Right kidney (tissue), 1 donor: ENCODE results near the gene PON3.

ENCODE experiments used
- DNase-seq: peaks from one replicate; pipeline ENCODE4 v3.0.0-alpha.2; 2016

PON3 gene

GRCh38 chr7:95340491-95340890 is 55.7 kb downstream of the PON3 start:
- DNase-seq: no peak

- no peak for DNase-seq
Observed at GRCh38 chr7:95338832-95339231, 57.3 kb downstream of the PON3 start.

GRCh38 chr7:95335093-95335492 is 61.1 kb downstream of the PON3 start:
- DNase-seq: no peak

GRCh38 chr7:95334447-95334846 is 61.7 kb downstream of the PON3 start:
- no peak for DNase-seq

GRCh38 chr7:95330961-95331337 is 65.2 kb downstream of the PON3 start:
- no peak for DNase-seq

GRCh38 chr7:95330204-95330960 is 65.8 kb downstream of the PON3 start:
- no peak for DNase-seq

- DNase-seq: no peak
Observed at GRCh38 chr7:95327356-95327755, 68.8 kb downstream of the PON3 start.

GRCh38 chr7:95324431-95324830 is 71.7 kb downstream of the PON3 start, which contains the start of gene PON1:
Gene PON1, minus strand, starts transcription at chr7:95324532. Its CDS starts 57 bp downstream, at chr7:95324475.
- no peak for DNase-seq

GRCh38 chr7:95323410-95324129 is 72.6 kb downstream of the PON3 start:
- no peak for DNase-seq

GRCh38 chr7:95322854-95323253 is 73.3 kb downstream of the PON3 start:
- no peak for DNase-seq

- no peak for DNase-seq
Observed at GRCh38 chr7:95322396-95322795, 73.8 kb downstream of the PON3 start.

- no peak for DNase-seq
Observed at GRCh38 chr7:95321720-95322119, 74.5 kb downstream of the PON3 start.

GRCh38 chr7:95320651-95321050 is 75.5 kb downstream of the PON3 start:
- no peak for DNase-seq

GRCh38 chr7:95319570-95319969 is 76.6 kb downstream of the PON3 start:
- DNase-seq: no peak

- no peak for DNase-seq
Observed at GRCh38 chr7:95318501-95319100, 77.6 kb downstream of the PON3 start.

GRCh38 chr7:95317966-95318365 is 78.2 kb downstream of the PON3 start:
- DNase-seq: no peak

GRCh38 chr7:95317546-95317945 is 78.6 kb downstream of the PON3 start:
- DNase-seq: no peak

GRCh38 chr7:95316588-95316987 is 79.6 kb downstream of the PON3 start:
- no peak for DNase-seq

GRCh38 chr7:95312561-95312960 is 83.6 kb downstream of the PON3 start:
- DNase-seq: no peak

- no peak for DNase-seq
Observed at GRCh38 chr7:95311389-95311788, 84.8 kb downstream of the PON3 start.

GRCh38 chr7:95309951-95310350 is 86.2 kb downstream of the PON3 start:
- no peak for DNase-seq
